Endothelial cell of umbilical vein (primary cell): Measurements from ENCODE around the gene DAB2IP. TPM values are rescaled to one million over a fixed set of nuclear protein-coding genes. Genes with fewer than 3 reads are reported as not detected.

Experiments used
- BruUV-seq: library from RNA; stranded (reverse); fragments of 400-500 nt; replicated peaks from 2 replicates; lab custom pipeline; 2021; lab: Mats Ljungman, UMichigan
- CTCF ChIA-PET: fragments of 300-600, 350-600 bp; sonication (Branson Sonifier 250); formaldehyde crosslinking; loops from one replicate; lab custom pipeline; 2021; ENCODE audit warnings: antibody characterized with exemption, inconsistent platforms; lab: Charles Lee
- POLR2A ChIA-PET: fragments of 300-600, 350-600 bp; sonication (Branson Sonifier 250); formaldehyde crosslinking; loops from one replicate; lab custom pipeline; 2021; ENCODE audit warnings: antibody characterized with exemption, inconsistent platforms; lab: Charles Lee
- DNase-seq: peaks from one replicate; pipeline ENCODE4 v3.0.0-alpha.2; 2011; ENCODE audit warnings: low read depth, low spot score
- FAIRE-seq: peaks from 2 replicates; lab custom pipeline; 2011; peaks lifted over from hg19 to GRCh38; lab: Jason Lieb, UNC
- H2AFZ ChIP-seq: 2 replicates; pipeline ENCODE4 v1.6.0; 2012; ENCODE audit warnings: low read depth, low read length, control low read depth, inconsistent platforms
- H3K27ac ChIP-seq: 2 replicates; pipeline ENCODE4 v1.5.1; 2011; ENCODE audit warnings: low read depth, mild to moderate bottlenecking, control low read depth, low read length, moderate library complexity; ENCODE audit not compliant: insufficient read depth
- H3K27me3 ChIP-seq, 2 experiments: 2 replicates each; pipeline versions ENCODE4 v1.6.0 to v1.6.1; 2011; ENCODE audit warnings: low read length in 2 of 2, mixed read lengths in 1 of 2; ENCODE audit not compliant: control insufficient read depth in 2 of 2, insufficient read depth in 2 of 2
- H3K36me3 ChIP-seq, 2 experiments: 2 replicates in 1 of 2; 3 replicates in 1 of 2; pipeline ENCODE4 v1.5.1; 2011; ENCODE audit warnings: low read length in 2 of 2, mild to moderate bottlenecking in 1 of 2, moderate library complexity in 1 of 2; ENCODE audit not compliant: control insufficient read depth in 2 of 2, insufficient read depth in 2 of 2; ENCODE audit errors: extremely low read depth in 1 of 2
- H3K4me1 ChIP-seq: 3 replicates; pipeline ENCODE4 v1.5.1; 2011; ENCODE audit warnings: mild to moderate bottlenecking, low read length; ENCODE audit not compliant: control insufficient read depth, insufficient read depth; ENCODE audit errors: extremely low read depth
- H3K4me2 ChIP-seq: 2 replicates; pipeline ENCODE4 v1.6.1; 2011; ENCODE audit warnings: low read length, control low read depth, mixed read lengths; ENCODE audit not compliant: insufficient read depth
- H3K4me3 ChIP-seq, 3 experiments: fragments of 200-600 bp in 1 of 3; sonication (generic), shearing (Covaris generic) in 1 of 3; replicated peaks in 1 of 3; 2 replicates each; pipeline ENCODE4 v1.5.1; 2011 to 2016; ENCODE audit warnings: control low read depth in 3 of 3, low read length in 3 of 3, mild to moderate bottlenecking in 2 of 3, inconsistent platforms in 1 of 3, low read depth in 1 of 3, moderate library complexity in 1 of 3; ENCODE audit not compliant: insufficient read depth in 1 of 3
- H3K79me2 ChIP-seq: 2 replicates; pipeline ENCODE4 v1.6.0; 2012; ENCODE audit warnings: low read length, inconsistent platforms; ENCODE audit not compliant: control insufficient read depth, insufficient read depth
- H3K9ac ChIP-seq: replicated peaks from 2 replicates; pipeline ENCODE3; 2011; ENCODE audit warnings: low read length, control low read depth; ENCODE audit not compliant: insufficient read depth; ENCODE audit errors: extremely low read depth
- H3K9me1 ChIP-seq: replicated peaks from 3 replicates; pipeline ENCODE4 v1.6.0; 2011; ENCODE audit warnings: mild to moderate bottlenecking, low read length; ENCODE audit not compliant: control insufficient read depth, insufficient read depth; ENCODE audit errors: extremely low read depth
- H3K9me3 ChIP-seq: replicated peaks from 2 replicates; pipeline ENCODE4 v1.5.1; 2012; ENCODE audit warnings: low read length, inconsistent platforms; ENCODE audit not compliant: control insufficient read depth, insufficient read depth
- H4K20me1 ChIP-seq: replicated peaks from 2 replicates; pipeline ENCODE3; 2011; ENCODE audit warnings: mild to moderate bottlenecking, low read length; ENCODE audit not compliant: control insufficient read depth, insufficient read depth; ENCODE audit errors: extremely low read depth
- EZH2 ChIP-seq: IDR thresholded peaks from 2 replicates; pipeline ENCODE4 v1.6.1; 2012; ENCODE audit warnings: borderline replicate concordance, low read depth, mild to moderate bottlenecking, moderate library complexity, low read length, inconsistent platforms; ENCODE audit not compliant: severe bottlenecking
- JUN ChIP-seq: IDR thresholded peaks from 2 replicates; pipeline ENCODE4 v1.6.1; 2011; ENCODE audit warnings: borderline replicate concordance, low read depth; ENCODE audit not compliant: insufficient read length, insufficient read depth
- MAX ChIP-seq: IDR thresholded peaks from 2 replicates; pipeline ENCODE4 v1.6.1; 2011; ENCODE audit not compliant: insufficient read depth, insufficient read length
- POLR2A ChIP-seq: IDR thresholded peaks from 2 replicates; pipeline ENCODE4 v1.6.1; 2012; ENCODE audit warnings: low read depth, mild to moderate bottlenecking, control low read depth, low read length
- dilution Hi-C: fragments of 300-500 bp; cut with MboI; formaldehyde crosslinking; loops from one replicate; pipeline ENCODE4 v1.15.0; 2019; ENCODE audit warnings: low sequenced_read_pairs; ENCODE audit not compliant: extremely low pct_ligation_motif_present
- intact Hi-C: fragments of 100-400 bp; cut with micrococcal nuclease; formaldehyde crosslinking; loops from one replicate; pipeline ENCODE4 v1.10.0; 2022
- polyA plus RNA-seq, 4 experiments: library from polyadenylated mRNA; depleted of rRNA in 3 of 4; stranded (reverse) in 3 of 4; unstranded in 1 of 4; fragments of >200 nt; gene quantifications; 2 replicates each; pipeline versions ENCODE4 v1.2.1 to v1.2.3, GENCODE V29; 2011 to 2012; ENCODE audit warnings: missing spikeins in 1 of 4
- total RNA-seq: library from RNA; stranded (reverse); gene quantifications from 2 replicates; pipeline ENCODE4 v1.2.3, GENCODE V29; 2021
- TF ChIP-seq, protein P1 (sequence below), 2 donors: IDR thresholded peaks; 1 replicate in 1 of 2; 2 replicates in 1 of 2; pipeline ENCODE4 v1.5.1; 2011; ENCODE audit warnings: low read length in 2 of 2, mild to moderate bottlenecking in 2 of 2, moderate library complexity in 2 of 2, control low read depth in 1 of 2, inconsistent platforms in 1 of 2, low read depth in 1 of 2; ENCODE audit not compliant: insufficient read depth in 1 of 2; ENCODE audit errors: extremely low read depth in 1 of 2

DAB2IP gene
- total and polyA plus RNA-seq, 2 donors (not counting 3 experiments of a cell fraction or from before 2014, with no cell fraction given) = 29.2 to 53.6 TPM

GRCh38 chr9:121779381-121780117, 128.1 kb downstream of the DAB2IP start:
- FAIRE-seq (no peak), DNase-seq (peak; percentile 84)
- Histone ChIP-seq H3K4me2 (no peak overlapping the region), H3K4me1 (peaks cover 4% of the 10 kb centered on the region), H3K27ac (no peak overlapping the region), H3K79me2 (no peaks in the 10 kb centered on the region), H3K9ac (no peak overlapping the region), H3K9me3 (no peaks in the 10 kb centered on the region), H4K20me1 (no peaks in the 10 kb centered on the region), H3K9me1 (no peaks in the 10 kb centered on the region), H3K36me3 (peaks cover 0 to 54% of the 10 kb centered on the region in 2 experiments), H3K27me3 (no peaks in the 10 kb centered on the region), H2AFZ (no peak overlapping the region), H3K4me3 (no peak overlapping the region)
- BruUV-seq = no TSS peak
- CTCF ChIA-PET = no interaction called here
- TF ChIP-seq, protein P1, sequence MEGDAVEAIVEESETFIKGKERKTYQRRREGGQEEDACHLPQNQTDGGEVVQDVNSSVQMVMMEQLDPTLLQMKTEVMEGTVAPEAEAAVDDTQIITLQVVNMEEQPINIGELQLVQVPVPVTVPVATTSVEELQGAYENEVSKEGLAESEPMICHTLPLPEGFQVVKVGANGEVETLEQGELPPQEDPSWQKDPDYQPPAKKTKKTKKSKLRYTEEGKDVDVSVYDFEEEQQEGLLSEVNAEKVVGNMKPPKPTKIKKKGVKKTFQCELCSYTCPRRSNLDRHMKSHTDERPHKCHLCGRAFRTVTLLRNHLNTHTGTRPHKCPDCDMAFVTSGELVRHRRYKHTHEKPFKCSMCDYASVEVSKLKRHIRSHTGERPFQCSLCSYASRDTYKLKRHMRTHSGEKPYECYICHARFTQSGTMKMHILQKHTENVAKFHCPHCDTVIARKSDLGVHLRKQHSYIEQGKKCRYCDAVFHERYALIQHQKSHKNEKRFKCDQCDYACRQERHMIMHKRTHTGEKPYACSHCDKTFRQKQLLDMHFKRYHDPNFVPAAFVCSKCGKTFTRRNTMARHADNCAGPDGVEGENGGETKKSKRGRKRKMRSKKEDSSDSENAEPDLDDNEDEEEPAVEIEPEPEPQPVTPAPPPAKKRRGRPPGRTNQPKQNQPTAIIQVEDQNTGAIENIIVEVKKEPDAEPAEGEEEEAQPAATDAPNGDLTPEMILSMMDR (IDR thresholded peaks at IDR 0.05; ENCODE audit: extremely low read depth in 1 of 2, insufficient read depth in 1 of 2, low read depth in 1 of 2, low read length in 2 of 2) = no peak
- dilution Hi-C loops = no loop called here
- intact Hi-C loops = no loop called here
- POLR2A ChIA-PET = no interaction called here

DNA sequence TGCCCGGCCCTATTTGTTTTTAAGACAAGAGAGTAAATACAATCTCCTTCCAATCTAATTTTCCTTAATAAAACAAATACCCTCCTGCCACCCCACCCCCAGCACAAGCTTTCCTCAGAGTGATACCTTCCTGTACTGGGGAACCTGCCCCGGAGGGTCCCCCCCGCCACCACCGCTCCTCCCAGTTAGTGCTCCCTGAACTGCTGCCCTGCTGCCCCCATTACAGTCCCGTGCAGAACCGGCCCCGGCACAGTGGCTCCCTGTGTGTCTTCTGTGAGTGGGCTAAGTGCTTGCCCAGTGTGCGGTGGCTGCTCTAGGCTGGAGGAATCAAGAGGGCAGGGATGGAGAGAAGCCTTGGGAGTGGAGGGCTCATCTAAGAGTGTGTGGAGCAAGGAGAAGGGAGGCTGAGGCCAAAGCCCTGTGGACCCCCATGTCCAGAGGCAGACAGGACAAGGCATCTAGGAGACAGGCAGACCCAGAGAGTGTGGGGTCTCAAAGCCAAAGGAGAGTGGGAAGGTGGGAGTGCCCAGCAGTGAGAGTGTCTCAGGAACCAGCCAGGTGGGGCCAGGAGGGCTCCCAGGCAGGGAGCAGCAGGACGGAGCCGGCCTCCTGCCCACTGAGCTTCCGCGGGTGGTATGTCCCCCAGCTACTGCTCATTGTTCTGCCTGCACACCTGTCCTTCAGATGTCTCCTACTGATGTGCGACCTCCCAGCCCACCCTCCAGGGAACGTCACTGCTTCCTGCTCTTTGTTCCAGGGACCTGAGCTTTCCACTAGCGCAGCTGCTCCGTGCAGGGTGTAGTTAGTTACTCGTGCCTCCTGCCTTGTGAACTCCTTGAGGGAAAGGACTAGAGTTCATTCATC, 129.0 kb downstream of the DAB2IP start:
- H3K9me3 ChIP-seq = no peaks in the 10 kb centered on the region
- no peak overlapping the region for H3K4me2 ChIP-seq
- POLR2A ChIA-PET = no interaction called here
- H3K4me1 ChIP-seq = peaks cover 4% of the 10 kb centered on the region
- no TSS peak for BruUV-seq
- H4K20me1 ChIP-seq = no peaks in the 10 kb centered on the region
- CTCF ChIA-PET = no interaction called here
- DNase-seq = no peak
- FAIRE-seq = no peak
- no peaks in the 10 kb centered on the region for H3K79me2 ChIP-seq
- TF ChIP-seq, protein P1 (IDR thresholded peaks at IDR 0.05; ENCODE audit: extremely low read depth in 1 of 2, insufficient read depth in 1 of 2, low read depth in 1 of 2, low read length in 2 of 2) = no peak
- TF ChIP-seq EZH2 = no peak
- no peak for TF ChIP-seq JUN
- no peak for TF ChIP-seq POLR2A
- no peak for TF ChIP-seq MAX
- H3K9me1 ChIP-seq = no peaks in the 10 kb centered on the region
- intact Hi-C loops (no loop called here), dilution Hi-C loops (no loop called here)
- no peak overlapping the region for H3K27ac ChIP-seq
- H3K4me3 ChIP-seq = no peak overlapping the region
- H3K9ac ChIP-seq = no peak overlapping the region
- H3K27me3 ChIP-seq = no peaks in the 10 kb centered on the region
- peaks cover 0 to 46% of the 10 kb centered on the region in 2 experiments for H3K36me3 ChIP-seq
- H2AFZ ChIP-seq = no peak overlapping the region
